OCI-LY7 (cell line): ENCODE data around the gene NOL4L. TPM values are rescaled to one million over a fixed set of nuclear protein-coding genes. Genes with fewer than 3 reads are reported as not detected.

Experiments used
- BruUV-seq: library from RNA; stranded (reverse); fragments of 400-500 nt; replicated peaks from 2 replicates; lab custom pipeline; 2021; lab: Mats Ljungman, UMichigan
- CTCF ChIA-PET: fragments of 300-600 bp; sonication (Branson Sonifier 250); formaldehyde crosslinking; loops from one replicate; lab custom pipeline; 2022; ENCODE audit warnings: antibody characterized with exemption; ENCODE audit not compliant: unreplicated experiment; lab: Charles Lee
- POLR2A ChIA-PET: fragments of 300-600 bp; sonication (Branson Sonifier 250); formaldehyde crosslinking; loops from one replicate; lab custom pipeline; 2022; ENCODE audit warnings: antibody characterized with exemption; lab: Charles Lee
- DNase-seq: peaks from one replicate; pipeline ENCODE4 v3.0.0-alpha.2; 2015; ENCODE audit warnings: low spot score
- H2AFZ ChIP-seq: fragments of 200-600 bp; sonication (generic), shearing (Covaris generic); 2 replicates; pipeline ENCODE4 v1.6.1; 2014; ENCODE audit warnings: mild to moderate bottlenecking, antibody characterized with exemption, low read length, moderate library complexity
- H3K27ac ChIP-seq: fragments of 200-600 bp; sonication (generic); 2 replicates; pipeline ENCODE4 v1.5.1; 2014; ENCODE audit warnings: mixed run types, low read depth, mild to moderate bottlenecking, moderate library complexity, low read length, inconsistent platforms; ENCODE audit not compliant: poor library complexity, severe bottlenecking
- H3K36me3 ChIP-seq: fragments of 200-600 bp; sonication (generic); 2 replicates; pipeline ENCODE4 v1.6.1; 2014; ENCODE audit warnings: mild to moderate bottlenecking, antibody characterized with exemption, low read length, moderate library complexity, mixed read lengths; ENCODE audit not compliant: insufficient read depth
- H3K4me1 ChIP-seq: fragments of 200-600 bp; sonication (generic); 2 replicates; pipeline ENCODE4 v1.5.1; 2014; ENCODE audit warnings: mild to moderate bottlenecking, low read length; ENCODE audit not compliant: insufficient read depth, poor library complexity, severe bottlenecking
- H3K4me2 ChIP-seq: fragments of 200-600 bp; sonication (generic); 2 replicates; pipeline ENCODE4 v1.6.1; 2014; ENCODE audit warnings: mild to moderate bottlenecking, low read length
- H3K4me3 ChIP-seq: fragments of 200-600 bp; sonication (generic); 2 replicates; pipeline ENCODE4 v1.5.1; 2014; ENCODE audit warnings: mild to moderate bottlenecking, low read depth, low read length; ENCODE audit not compliant: poor library complexity, severe bottlenecking
- H3K79me2 ChIP-seq: fragments of 200-600 bp; sonication (generic); 2 replicates; pipeline ENCODE4 v1.6.1; 2016; ENCODE audit warnings: low read depth, mild to moderate bottlenecking, low read length, moderate library complexity, mixed read lengths; ENCODE audit not compliant: insufficient read depth
- H3K9me2 ChIP-seq: fragments of 200-600 bp; sonication (generic); 2 replicates; pipeline ENCODE4 v1.6.1; 2016; ENCODE audit warnings: mild to moderate bottlenecking, low read length, mixed read lengths; ENCODE audit not compliant: insufficient read depth
- H3K9me3 ChIP-seq: fragments of 200-600 bp; sonication (generic); 2 replicates; pipeline ENCODE4 v1.6.1; 2014; ENCODE audit warnings: mild to moderate bottlenecking, mixed run types, low read length, mixed read lengths
- H4K20me1 ChIP-seq: fragments of 200-600 bp; sonication (generic); 2 replicates; pipeline ENCODE4 v1.6.1; 2014; ENCODE audit warnings: mild to moderate bottlenecking, antibody characterized with exemption, low read length, moderate library complexity, mixed read lengths; ENCODE audit not compliant: insufficient read depth
- EZH2phosphoT487 ChIP-seq: fragments of 200-600 bp; sonication (generic); IDR thresholded peaks from 2 replicates; pipeline ENCODE4 v1.6.1; 2018; ENCODE audit warnings: low read depth, borderline replicate concordance, mild to moderate bottlenecking, mixed run types, antibody characterized with exemption, low read length, moderate library complexity, mixed read lengths
- intact Hi-C: fragments of 100-400 bp; cut with micrococcal nuclease; formaldehyde crosslinking; loops from one replicate; pipeline ENCODE4 v1.10.0; 2022; ENCODE audit not compliant: unreplicated experiment
- total RNA-seq, 2 experiments: library from RNA; depleted of rRNA in 1 of 2; stranded (reverse); fragments of >200 nt in 1 of 2; shearing (Covaris generic) in 1 of 2; gene quantifications; 2 replicates each; pipeline ENCODE4 v1.2.3, GENCODE V29; 2014 to 2022
- TF ChIP-seq, protein P1 (sequence below): fragments of 200-600 bp; sonication (generic); conservative IDR thresholded peaks from 2 replicates; pipeline ENCODE4 v1.5.1; 2014; ENCODE audit warnings: mild to moderate bottlenecking, antibody characterized with exemption, low read length, moderate library complexity, mixed read lengths

The NOL4L gene
- total RNA-seq, 2 experiments from 2014 or later: 3.9 to 4.2 TPM

DNA sequence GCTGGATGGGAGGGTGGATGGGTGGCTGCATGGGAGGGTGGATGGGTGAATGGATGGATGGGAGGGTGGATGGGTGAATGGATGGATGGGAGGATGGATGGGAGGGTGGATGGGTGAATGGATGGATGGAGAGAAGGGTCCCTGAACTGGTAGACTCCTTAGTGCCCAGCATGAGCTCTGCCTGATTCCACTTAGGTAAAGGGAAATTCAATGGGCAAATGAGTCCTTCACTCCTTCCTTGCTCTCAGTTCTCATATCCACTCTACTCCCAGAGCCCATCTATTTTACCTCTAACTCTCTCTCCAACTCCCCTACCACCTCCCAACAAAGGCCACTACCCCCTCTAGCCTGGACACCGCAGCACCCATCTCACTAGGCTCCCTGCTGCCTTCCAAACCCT lies 29.2 kb upstream of the NOL4L start:
- POLR2A ChIA-PET: no interaction called here

DNA sequence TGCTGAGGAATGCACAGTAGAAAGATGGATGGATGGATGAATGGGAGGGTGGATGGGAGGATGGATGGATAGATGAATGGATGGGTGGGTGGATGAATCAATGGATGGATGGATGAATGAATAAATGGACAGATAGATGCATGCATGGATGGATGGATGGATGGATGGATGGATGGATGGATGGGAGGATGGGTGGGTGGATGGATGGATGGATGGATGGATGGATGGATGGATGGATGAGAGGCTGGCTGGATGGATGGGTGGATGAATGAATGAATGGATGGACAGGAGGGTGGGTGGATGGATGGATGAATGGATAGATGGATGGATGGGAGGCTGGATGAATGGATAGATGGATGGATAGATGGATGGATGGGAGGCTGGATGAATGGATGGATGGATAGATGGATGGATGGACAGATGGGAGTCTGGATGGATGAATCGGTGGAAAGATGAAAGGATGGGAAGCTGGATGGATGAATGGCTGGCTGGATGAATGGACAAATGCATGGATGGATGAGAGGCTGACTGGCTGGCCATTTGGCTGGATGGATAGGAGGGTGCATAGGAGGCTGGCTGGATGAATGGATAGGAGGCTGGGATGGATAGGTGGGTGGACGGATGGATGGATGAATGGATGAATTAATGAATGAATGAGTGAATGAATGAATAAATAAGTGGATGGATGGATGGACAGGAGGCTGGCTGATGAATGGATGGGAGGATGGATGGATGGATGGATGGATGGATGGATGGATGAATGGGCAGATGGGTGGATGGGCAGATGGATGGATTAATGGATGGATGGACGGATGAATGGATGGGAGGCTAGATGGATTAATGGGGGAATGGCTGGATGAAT lies 28.3 kb upstream of the NOL4L start:
- DNase-seq: no peak
- Histone ChIP-seq H3K4me3 (no peak overlapping the region), H3K36me3 (no peaks in the 10 kb centered on the region), H3K9me3 (no peaks in the 10 kb centered on the region), H3K9me2 (no peaks in the 10 kb centered on the region), H3K27ac (no peak overlapping the region), H3K4me1 (peaks cover 4% of the 10 kb centered on the region), H3K79me2 (no peaks in the 10 kb centered on the region), H3K4me2 (no peak overlapping the region), H4K20me1 (no peaks in the 10 kb centered on the region), H2AFZ (no peak overlapping the region)
- intact Hi-C loops: no loop called here
- BruUV-seq: no TSS peak
- no peak for TF ChIP-seq EZH2phosphoT487
- TF ChIP-seq, protein P1, sequence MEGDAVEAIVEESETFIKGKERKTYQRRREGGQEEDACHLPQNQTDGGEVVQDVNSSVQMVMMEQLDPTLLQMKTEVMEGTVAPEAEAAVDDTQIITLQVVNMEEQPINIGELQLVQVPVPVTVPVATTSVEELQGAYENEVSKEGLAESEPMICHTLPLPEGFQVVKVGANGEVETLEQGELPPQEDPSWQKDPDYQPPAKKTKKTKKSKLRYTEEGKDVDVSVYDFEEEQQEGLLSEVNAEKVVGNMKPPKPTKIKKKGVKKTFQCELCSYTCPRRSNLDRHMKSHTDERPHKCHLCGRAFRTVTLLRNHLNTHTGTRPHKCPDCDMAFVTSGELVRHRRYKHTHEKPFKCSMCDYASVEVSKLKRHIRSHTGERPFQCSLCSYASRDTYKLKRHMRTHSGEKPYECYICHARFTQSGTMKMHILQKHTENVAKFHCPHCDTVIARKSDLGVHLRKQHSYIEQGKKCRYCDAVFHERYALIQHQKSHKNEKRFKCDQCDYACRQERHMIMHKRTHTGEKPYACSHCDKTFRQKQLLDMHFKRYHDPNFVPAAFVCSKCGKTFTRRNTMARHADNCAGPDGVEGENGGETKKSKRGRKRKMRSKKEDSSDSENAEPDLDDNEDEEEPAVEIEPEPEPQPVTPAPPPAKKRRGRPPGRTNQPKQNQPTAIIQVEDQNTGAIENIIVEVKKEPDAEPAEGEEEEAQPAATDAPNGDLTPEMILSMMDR: no peak
- CTCF ChIA-PET: no interaction called here
- POLR2A ChIA-PET: no interaction called here

More for the DNA sequence above, 29.2 kb upstream of the NOL4L start:
- Histone ChIP-seq H3K9me3 (no peaks in the 10 kb centered on the region), H3K36me3 (no peaks in the 10 kb centered on the region), H3K27ac (no peak overlapping the region), H3K4me3 (no peak overlapping the region), H3K79me2 (no peaks in the 10 kb centered on the region), H3K4me1 (peaks cover 4% of the 10 kb centered on the region), H4K20me1 (no peaks in the 10 kb centered on the region), H3K4me2 (no peak overlapping the region), H2AFZ (no peak overlapping the region), H3K9me2 (no peaks in the 10 kb centered on the region)
- BruUV-seq: no TSS peak
- TF ChIP-seq EZH2phosphoT487: no peak
- TF ChIP-seq, protein P1: no peak
- intact Hi-C loops: no loop called here
- DNase-seq: no peak
- CTCF ChIA-PET: no interaction called here
